CD4-positive, alpha-beta T cell (primary cell): ENCODE results near the gene CHMP1A. TPM values are rescaled to one million over a fixed set of nuclear protein-coding genes. Genes with fewer than 3 reads are reported as not detected.
"Not testable (repeated sequence)": the region's sequence is repeated elsewhere in the genome, so short reads cannot be mapped to it uniquely, and the experiment has no call there.

Experiments
- ATAC-seq: fragments of 200-7000 bp; cut with Tn5 transposase; one replicate; pipeline ENCODE4 v1.10.0; 2022; ENCODE audit warnings: mild to moderate bottlenecking; ENCODE audit not compliant: poor library complexity
- CTCF ChIA-PET: fragments of 350-600 bp; sonication (Branson Sonifier 250); formaldehyde crosslinking; loops from one replicate; lab custom pipeline; 2021; ENCODE audit warnings: antibody characterized with exemption, inconsistent platforms; lab: Charles Lee
- POLR2A ChIA-PET: fragments of 350-600 bp; sonication (Branson Sonifier 250); formaldehyde crosslinking; loops from one replicate; lab custom pipeline; 2021; ENCODE audit warnings: antibody characterized with exemption, inconsistent platforms; lab: Charles Lee
- DNase-seq, 14 experiments: peaks; one replicate each; pipeline ENCODE4 v3.0.0-alpha.2; 2013 to 2020; ENCODE audit warnings: mixed read lengths in 2 of 14
- H3K27ac ChIP-seq, 2 donors: one replicate each; pipeline versions ENCODE4 v1.5.1 to v1.7.0; 2013; ENCODE audit warnings: low read length in 2 of 2, low read depth in 1 of 2, mild to moderate bottlenecking in 1 of 2
- H3K27me3 ChIP-seq, 2 experiments: 1 replicate in 1 of 2; 2 replicates in 1 of 2; pipeline versions ENCODE4 v1.6.1 to v1.7.0; 2013; ENCODE audit warnings: low read length in 2 of 2, control low read depth in 1 of 2, mild to moderate bottlenecking in 1 of 2, moderate library complexity in 1 of 2; ENCODE audit not compliant: insufficient read depth in 2 of 2, control insufficient read depth in 1 of 2
- H3K36me3 ChIP-seq: one replicate; pipeline ENCODE4 v1.6.1; 2013; ENCODE audit warnings: low read length, control low read depth; ENCODE audit not compliant: insufficient read depth
- H3K4me1 ChIP-seq: one replicate; pipeline ENCODE4 v1.6.1; 2013; ENCODE audit warnings: low read length, control low read depth; ENCODE audit not compliant: insufficient read depth
- H3K4me3 ChIP-seq: one replicate; pipeline ENCODE4 v1.5.1; 2013; ENCODE audit warnings: mild to moderate bottlenecking, low read length, moderate library complexity
- H3K9me3 ChIP-seq, 2 experiments: 1 replicate in 1 of 2; 2 replicates in 1 of 2; pipeline versions ENCODE4 v1.6.1 to v1.7.0; 2013; ENCODE audit warnings: low read length in 2 of 2, mild to moderate bottlenecking in 2 of 2, control low read depth in 1 of 2, moderate library complexity in 1 of 2; ENCODE audit not compliant: control insufficient read depth in 1 of 2, insufficient read depth in 1 of 2
- H3K27ac Mint-ChIP-seq: one replicate; pipeline ENCODE4 v1.8.0; 2020; ENCODE audit warnings: mixed read lengths
- H3K27me3 Mint-ChIP-seq: one replicate; pipeline ENCODE4 v1.8.0; 2021; ENCODE audit warnings: mixed read lengths
- H3K36me3 Mint-ChIP-seq: one replicate; pipeline ENCODE4 v1.8.0; 2021; ENCODE audit warnings: low read depth, mixed read lengths
- H3K4me1 Mint-ChIP-seq: one replicate; pipeline ENCODE4 v1.8.0; 2021; ENCODE audit warnings: low read depth, mixed read lengths
- H3K4me3 Mint-ChIP-seq: one replicate; pipeline ENCODE4 v1.8.0; 2020; ENCODE audit warnings: mild to moderate bottlenecking, mixed read lengths
- H3K9me3 Mint-ChIP-seq: one replicate; pipeline ENCODE4 v1.8.0; 2020; ENCODE audit warnings: mixed read lengths
- CTCF ChIP-seq: fragments of 200-600 bp; IDR thresholded peaks from one replicate; pipeline ENCODE4 v1.8.0; 2022; ENCODE audit warnings: antibody characterized with exemption, mild to moderate bottlenecking
- intact Hi-C, 2 experiments: fragments of 100-400 bp; cut with DNase I in 1 of 2; cut with micrococcal nuclease in 1 of 2; formaldehyde crosslinking; loops; one replicate each; pipeline versions ENCODE4 v1.15.1 to v1.9.0; 2023 to 2025; cut with DNase I, micrococcal nuclease
- total RNA-seq, 174 experiments: library from RNA in 2 of 174; stranded (reverse) in 2 of 174; gene quantifications; one replicate each; pipeline ENCODE4 v1.2.3 and lab custom pipeline; 2021 to 2026

Gene CHMP1A
- total RNA-seq, 2 experiments from 2014 or later, result 54.7 to 55.9 TPM

GRCh38 chr16:89695875-89696669 is 38.6 kb upstream of the CHMP1A start:
- Mint-ChIP-seq H3K9me3 (no peaks in the 10 kb centered on the region), H3K27ac (no peak overlapping the region), H3K27me3 (no peaks in the 10 kb centered on the region), H3K4me1 (peaks cover 12% of the 10 kb centered on the region), H3K4me3 (no peak overlapping the region), H3K36me3 (peaks cover 47% of the 10 kb centered on the region)
- no peaks in the 10 kb centered on the region for H3K27me3 ChIP-seq
- ATAC-seq, result no peak
- no peak overlapping the region for H3K27ac ChIP-seq
- H3K4me3 ChIP-seq, result no peak overlapping the region
- TF ChIP-seq CTCF, result no peak
- ChIA-PET CTCF (interaction anchor here (0.6 kb wide), 1 partner anchor 94 kb away, joined by 4 read pairs; no protein-coding TSS in a partner anchor), POLR2A (interaction anchor here (1.9 kb wide), 1 partner anchor 10 kb away, joined by 7 read pairs; the partner anchor contains the start of gene CDK10)
- intact Hi-C loops, result no loop called here
- no peaks in the 10 kb centered on the region for H3K9me3 ChIP-seq
- peak in 1 of 14 experiments; percentile 30 for DNase-seq
- H3K36me3 ChIP-seq, result peaks cover 32% of the 10 kb centered on the region
- H3K4me1 ChIP-seq, result peaks cover 35% of the 10 kb centered on the region

- Histone ChIP-seq H3K4me3 (no peak overlapping the region), H3K4me1 (peaks cover 27% of the 10 kb centered on the region), H3K9me3 (no peaks in the 10 kb centered on the region), H3K27me3 (no peaks in the 10 kb centered on the region), H3K27ac (no peak overlapping the region), H3K36me3 (peaks cover 38% of the 10 kb centered on the region)
- ChIA-PET POLR2A (interaction anchor here (1.0 to 1.9 kb wide), 2 partner anchors 9 to 42 kb away, joined by 4 to 7 read pairs; partner anchors contain the start of gene CDK10), CTCF (interaction anchor here (0.5 kb wide), 1 partner anchor 47 kb away, joined by 4 read pairs; no protein-coding TSS in a partner anchor)
- Mint-ChIP-seq H3K4me3 (no peak overlapping the region), H3K9me3 (no peaks in the 10 kb centered on the region), H3K27ac (no peak overlapping the region), H3K36me3 (peaks cover 50% of the 10 kb centered on the region), H3K4me1 (peaks cover 10% of the 10 kb centered on the region), H3K27me3 (no peaks in the 10 kb centered on the region)
- no peak for TF ChIP-seq CTCF
- intact Hi-C loops, result no loop called here
- DNase-seq (peak in 1 of 14 experiments; percentile 30), ATAC-seq (no peak)
These were observed 37.8 kb upstream of the CHMP1A start for GRCh38 chr16:89695086-89695874.

- H3K36me3 ChIP-seq, result peaks cover 38% of the 10 kb centered on the region
- peaks cover 50% of the 10 kb centered on the region for H3K36me3 Mint-ChIP-seq
- H3K27ac Mint-ChIP-seq, DNase-seq, H3K27ac ChIP-seq, H3K4me3 Mint-ChIP-seq, H3K4me3 ChIP-seq, intact Hi-C loops, H3K9me3 ChIP-seq, H3K27me3 Mint-ChIP-seq, ATAC-seq, H3K27me3 ChIP-seq, H3K4me1 Mint-ChIP-seq, H3K9me3 Mint-ChIP-seq: not testable (repeated sequence)
- peaks cover 22% of the 10 kb centered on the region for H3K4me1 ChIP-seq
- CTCF ChIA-PET, result interaction anchor here (0.5 kb wide), 1 partner anchor 48 kb away, joined by 4 read pairs; no protein-coding TSS in a partner anchor
- POLR2A ChIA-PET, result interaction anchor here (1.0 kb wide), 1 partner anchor 43 kb away, joined by 4 read pairs; no protein-coding TSS in a partner anchor
These were observed 37.2 kb upstream of the CHMP1A start for GRCh38 chr16:89694784-89695085.
